RPMI7951 (cell line): ENCODE data around the gene SEC63. TPM values are rescaled to one million over a fixed set of nuclear protein-coding genes. Genes with fewer than 3 reads are reported as not detected.
"Not testable (repeated sequence)": the region's sequence is repeated elsewhere in the genome, so short reads cannot be mapped to it uniquely, and the experiment has no call there.

Experiments
- DNase-seq: peaks from one replicate; pipeline ENCODE4 v3.0.0-alpha.2; 2012; ENCODE audit warnings: low read depth
- total RNA-seq: library from RNA; depleted of rRNA; stranded (reverse); fragments of >200 nt; shearing (Covaris generic); gene quantifications from 2 replicates; pipeline ENCODE4 v1.2.3, GENCODE V29; 2014; rRNA removed

Gene SEC63
- total RNA-seq: 9.6 and 19.8 TPM in 2 replicates

GRCh38 chr6:107957909-107958688 lies at the start of gene SEC63:
Gene SEC63 (minus strand): TSS chr6:107958208. CDS start chr6:107958009, 199 bp downstream.
- peak; percentile 96 for DNase-seq

GRCh38 chr6:108005961-108006360 lies 48.0 kb upstream of the SEC63 start:
- no peak for DNase-seq

DNA sequence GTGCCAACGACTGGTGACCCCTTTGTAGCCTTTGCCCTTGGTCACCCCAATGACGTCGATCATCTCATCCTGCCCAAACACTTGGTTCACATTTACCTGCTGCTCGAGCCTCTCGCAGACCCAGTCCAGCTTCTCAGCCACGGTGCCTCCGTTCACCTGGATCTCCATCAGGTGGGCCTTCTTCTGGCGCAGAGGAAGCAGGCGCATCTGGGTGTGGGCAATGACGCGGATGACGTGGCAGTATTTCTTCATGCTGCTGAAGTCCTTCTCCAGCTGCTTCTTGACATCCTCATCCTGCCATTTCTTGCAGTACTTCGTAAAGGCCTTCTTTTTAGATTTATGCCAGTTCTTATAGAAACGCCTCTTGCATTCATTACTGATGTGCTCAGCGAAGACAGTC lies 46.9 kb upstream of the SEC63 start:
- no peak for DNase-seq

DNA sequence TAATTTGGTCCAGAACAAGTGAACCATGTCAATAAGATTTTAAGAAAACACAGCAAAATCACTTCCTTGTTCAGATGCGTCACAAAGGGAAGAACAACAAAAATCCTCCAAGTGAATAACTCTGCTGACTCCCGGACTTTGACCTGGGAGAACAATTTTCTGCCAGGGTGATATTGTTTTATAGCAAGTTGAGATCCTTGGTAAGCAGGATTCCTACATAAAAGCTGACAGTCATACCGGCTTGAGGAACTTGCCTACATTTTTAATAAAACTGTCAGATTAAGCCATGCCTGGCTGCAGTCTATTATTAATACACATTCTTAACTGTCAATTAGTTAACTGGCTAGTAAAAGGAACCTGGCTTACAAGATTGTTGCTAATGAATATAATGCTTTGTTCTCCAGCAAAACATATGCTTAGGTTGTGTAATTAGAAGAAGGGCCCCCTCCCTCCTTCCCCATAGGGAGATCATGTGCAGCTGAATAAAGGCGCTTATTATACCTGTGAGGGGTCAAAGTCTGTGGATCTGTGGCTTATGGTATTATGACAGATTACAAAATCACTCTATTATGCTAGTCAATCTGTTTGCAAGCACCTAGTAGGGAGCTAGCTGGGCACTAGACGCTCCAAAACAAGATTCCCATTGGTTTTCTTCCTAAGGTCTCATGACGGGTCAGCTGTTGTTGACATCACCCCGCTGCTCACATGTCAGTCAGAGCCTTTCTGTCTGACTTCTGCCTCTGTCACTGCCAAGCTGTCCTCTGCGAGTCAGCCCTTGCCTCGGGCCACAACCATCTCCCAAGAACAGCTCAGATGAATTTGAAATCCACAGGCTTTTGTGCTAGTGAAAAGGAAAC lies 44.6 kb upstream of the SEC63 start:
- peak; percentile 87 for DNase-seq

GRCh38 chr6:108001696-108002231 lies 43.8 kb upstream of the SEC63 start:
- no peak for DNase-seq

GRCh38 chr6:108000259-108000658 lies 42.3 kb upstream of the SEC63 start:
- DNase-seq: not testable (repeated sequence)

GRCh38 chr6:107999341-107999740 lies 41.3 kb upstream of the SEC63 start:
- no peak for DNase-seq

GRCh38 chr6:107991772-107992550 lies 34.0 kb upstream of the SEC63 start:
- DNase-seq: peak; percentile 45

DNA sequence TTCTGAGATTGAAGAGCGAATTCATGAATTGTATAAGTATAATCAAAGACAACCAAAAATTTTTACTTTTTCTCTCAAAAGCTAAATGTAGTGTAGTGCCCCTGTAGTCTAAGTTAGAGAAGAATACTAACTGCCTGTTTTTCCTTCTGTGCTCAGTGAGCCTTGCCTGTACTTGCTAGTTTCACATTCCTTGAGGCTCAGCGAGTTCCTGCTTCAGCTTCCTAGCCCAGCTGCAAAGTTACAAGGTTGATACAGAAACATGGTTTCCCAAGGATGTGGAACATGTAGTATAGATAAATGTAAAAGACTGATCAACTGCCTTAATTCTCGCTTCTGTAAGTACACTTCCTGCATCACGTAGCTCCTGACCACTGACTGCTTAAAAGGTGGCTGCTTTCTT lies 33.1 kb upstream of the SEC63 start:
- DNase-seq: no peak

DNA sequence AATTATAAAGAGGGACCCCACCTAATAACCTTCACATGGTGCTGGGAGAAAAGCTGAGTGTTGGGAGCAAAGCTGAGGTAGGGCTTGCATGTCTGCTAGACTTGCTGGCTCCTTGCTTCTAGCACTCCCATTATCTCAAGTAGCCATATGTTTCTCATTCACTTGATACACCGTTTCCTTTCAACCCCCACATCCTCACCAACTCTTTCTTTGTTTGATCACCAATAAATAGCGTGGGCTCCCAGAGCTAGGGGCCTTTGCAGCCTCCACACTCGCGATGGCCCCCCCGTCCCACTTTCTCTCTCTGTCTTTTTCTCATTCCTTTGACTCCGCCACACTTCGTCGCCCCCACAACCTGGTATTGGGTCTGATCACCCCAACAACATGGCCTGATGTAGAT lies 32.6 kb upstream of the SEC63 start:
- DNase-seq: not testable (repeated sequence)

GRCh38 chr6:107989166-107990094 lies 31.4 kb upstream of the SEC63 start:
- DNase-seq: no peak

- no peak for DNase-seq
These were observed 30.6 kb upstream of the SEC63 start for GRCh38 chr6:107988570-107988969.

DNA sequence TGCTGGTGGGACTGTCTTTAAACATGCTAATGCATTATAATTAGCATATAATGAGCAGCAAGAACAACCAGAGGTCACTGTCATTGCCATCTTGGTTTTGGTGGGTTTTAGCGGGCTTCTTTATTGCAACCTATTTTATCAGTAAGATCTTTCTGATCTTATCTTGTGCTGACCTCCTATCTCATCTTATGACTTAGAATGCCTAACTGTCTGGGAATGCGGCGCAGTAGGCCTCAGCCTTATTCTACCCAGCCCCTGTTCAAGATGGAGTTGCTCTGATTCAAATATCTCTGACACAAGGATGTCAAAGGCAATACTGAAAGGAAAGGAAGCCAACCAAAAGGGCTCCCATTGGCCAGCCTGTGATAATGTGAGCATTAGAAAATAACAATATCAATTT lies 29.8 kb upstream of the SEC63 start:
- no peak for DNase-seq

DNA sequence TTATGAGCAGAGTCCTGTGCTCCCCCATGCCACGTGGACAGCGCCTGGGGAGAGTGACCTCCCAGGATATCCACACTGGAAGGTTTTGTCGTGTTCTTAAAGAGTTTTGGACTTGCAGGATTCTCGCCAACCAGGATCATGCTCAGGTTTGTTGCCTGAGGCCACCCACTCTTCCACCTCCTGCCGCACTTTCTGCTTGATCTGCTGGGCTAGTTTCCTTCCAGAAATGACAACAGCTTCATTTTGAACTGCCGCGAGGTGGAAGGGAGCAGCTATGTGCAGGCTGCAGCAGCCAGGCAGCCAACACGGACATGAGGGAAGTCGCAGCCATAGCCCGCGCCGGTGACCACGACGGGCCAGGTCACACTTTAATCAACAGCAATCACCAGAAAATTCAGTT lies 27.7 kb upstream of the SEC63 start:
- DNase-seq: no peak

GRCh38 chr6:107983811-107984210 lies 25.8 kb upstream of the SEC63 start:
- no peak for DNase-seq

DNA sequence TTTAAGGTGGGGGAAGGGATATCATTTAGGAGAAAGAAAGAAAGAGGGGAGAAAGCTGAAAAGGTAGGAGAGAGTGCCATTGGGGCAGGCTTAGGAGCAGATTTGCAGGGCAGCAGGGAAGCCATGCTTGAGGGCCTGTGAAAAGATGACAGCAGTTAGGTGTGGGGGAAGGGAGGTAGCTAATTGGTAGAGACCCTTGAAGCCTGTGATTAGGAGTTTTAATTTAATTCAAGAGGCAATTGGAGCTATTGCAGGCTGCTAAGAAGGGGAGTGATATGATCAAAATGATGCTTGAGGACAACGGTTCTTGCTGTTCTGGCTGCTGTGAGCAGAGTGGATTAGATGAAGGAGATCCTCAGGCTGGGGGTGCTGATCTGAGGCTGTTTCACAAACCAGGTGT lies 24.5 kb upstream of the SEC63 start:
- no peak for DNase-seq

- no peak for DNase-seq
These were observed 23.7 kb upstream of the SEC63 start for GRCh38 chr6:107981695-107982094.

- peak; percentile 49 for DNase-seq
These were observed 19.3 kb upstream of the SEC63 start for GRCh38 chr6:107977283-107977682.

- no peak for DNase-seq
These were observed 18.3 kb upstream of the SEC63 start for GRCh38 chr6:107976155-107976783.

DNA sequence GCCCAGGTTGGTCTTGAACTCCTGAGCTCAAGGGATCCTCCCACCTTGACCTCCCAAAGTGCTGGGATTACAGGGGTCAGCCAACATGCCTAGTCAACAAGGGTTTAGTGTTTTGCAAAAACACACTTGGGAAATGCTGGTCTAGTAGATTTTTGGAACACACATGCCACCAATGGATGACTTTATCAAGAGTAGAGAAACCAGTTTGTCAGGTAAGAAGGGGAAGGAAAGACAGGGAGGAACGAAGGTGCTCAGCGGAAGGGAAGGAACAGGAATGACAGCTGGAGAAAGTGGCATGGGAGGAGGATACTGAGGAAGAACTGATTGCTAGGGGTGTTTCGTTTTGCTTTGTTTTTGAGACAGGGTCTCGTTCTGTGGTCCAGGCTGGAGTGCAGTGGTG lies 15.6 kb upstream of the SEC63 start:
- DNase-seq: no peak
